HG03066 (cell line): ENCODE results near the gene PRKCD.

Experiments used
- ATAC-seq: cut with Tn5 transposase; IDR thresholded peaks from one replicate; pipeline ENCODE4 v1.9.1; 2021; ENCODE audit warnings: low read depth; ENCODE audit not compliant: unreplicated experiment

PRKCD gene

GRCh38 chr3:53187430-53187829, 26.4 kb downstream of the PRKCD start:
- no peak for ATAC-seq

GRCh38 chr3:53188136-53188685, 27.2 kb downstream of the PRKCD start:
- no peak for ATAC-seq

GRCh38 chr3:53188720-53189119, 27.7 kb downstream of the PRKCD start:
- ATAC-seq = no peak

- ATAC-seq = no peak
Observed at GRCh38 chr3:53189276-53189675, 28.3 kb downstream of the PRKCD start.

DNA sequence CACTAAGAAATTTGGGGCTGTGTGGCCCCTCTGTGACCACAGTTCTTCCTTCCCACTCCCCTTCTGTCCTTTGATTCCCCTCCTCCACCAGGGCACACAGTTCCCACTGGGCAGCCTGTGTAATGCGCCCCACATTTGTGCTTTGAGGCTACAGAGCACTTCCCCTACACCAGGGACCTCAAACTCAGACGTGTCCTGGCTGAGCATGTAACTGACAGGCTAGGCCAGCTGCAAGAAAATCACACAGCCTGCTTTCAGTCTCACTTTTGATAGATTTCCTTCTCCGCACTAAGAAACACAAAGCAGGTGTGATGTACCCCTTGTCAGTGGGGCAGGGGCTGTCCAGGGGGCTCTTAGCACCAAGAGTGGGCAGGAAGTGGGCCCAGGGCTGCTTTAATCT, 29.6 kb downstream of the PRKCD start:
- ATAC-seq = peak; percentile 58

DNA sequence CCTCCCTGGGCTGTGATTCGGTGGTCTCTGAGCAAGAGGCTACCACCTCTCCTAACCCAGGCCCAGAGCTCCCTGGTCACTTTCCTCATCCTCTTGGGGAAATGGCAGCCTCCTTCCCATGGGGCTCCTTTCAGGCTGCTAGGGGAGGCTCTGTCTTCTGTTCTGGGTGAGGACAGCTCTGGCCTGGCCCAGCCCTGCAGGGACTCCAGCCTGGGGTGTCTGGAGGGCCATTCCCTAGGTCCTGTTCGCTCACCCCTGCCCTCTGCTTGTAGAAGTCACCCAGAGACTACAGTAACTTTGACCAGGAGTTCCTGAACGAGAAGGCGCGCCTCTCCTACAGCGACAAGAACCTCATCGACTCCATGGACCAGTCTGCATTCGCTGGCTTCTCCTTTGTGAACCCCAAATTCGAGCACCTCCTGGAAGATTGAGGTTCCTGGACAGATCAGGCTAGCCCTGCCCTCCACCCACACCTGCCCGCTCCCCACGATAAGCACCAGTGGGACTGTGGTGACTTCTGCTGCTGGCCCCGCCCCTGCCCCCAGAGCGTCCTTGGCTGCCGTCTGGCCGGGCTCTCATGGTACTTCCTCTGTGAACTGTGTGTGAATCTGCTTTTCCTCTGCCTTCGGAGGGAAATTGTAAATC, 30.9 kb downstream of the PRKCD start:
- no peak for ATAC-seq

DNA sequence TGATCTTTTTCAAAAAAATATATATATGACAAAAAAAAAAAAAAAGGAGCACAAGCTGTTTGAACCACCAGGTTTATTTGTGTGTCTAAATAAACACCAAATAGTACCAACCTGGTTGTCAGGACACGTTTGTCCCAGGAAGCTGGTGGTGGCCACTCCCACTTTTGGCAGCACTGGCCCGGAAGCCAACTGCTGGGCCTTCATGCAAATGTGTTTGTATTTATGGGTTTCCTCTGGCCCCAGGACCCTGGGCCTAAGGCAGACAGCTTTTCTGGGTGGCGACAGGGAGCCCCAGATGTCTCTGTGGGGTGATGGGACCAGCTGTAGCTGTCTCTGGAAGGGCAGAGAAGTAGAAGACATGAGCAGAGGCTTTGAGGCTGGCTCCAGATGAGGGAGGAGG, 31.6 kb downstream of the PRKCD start:
- peak; percentile 46 for ATAC-seq

DNA sequence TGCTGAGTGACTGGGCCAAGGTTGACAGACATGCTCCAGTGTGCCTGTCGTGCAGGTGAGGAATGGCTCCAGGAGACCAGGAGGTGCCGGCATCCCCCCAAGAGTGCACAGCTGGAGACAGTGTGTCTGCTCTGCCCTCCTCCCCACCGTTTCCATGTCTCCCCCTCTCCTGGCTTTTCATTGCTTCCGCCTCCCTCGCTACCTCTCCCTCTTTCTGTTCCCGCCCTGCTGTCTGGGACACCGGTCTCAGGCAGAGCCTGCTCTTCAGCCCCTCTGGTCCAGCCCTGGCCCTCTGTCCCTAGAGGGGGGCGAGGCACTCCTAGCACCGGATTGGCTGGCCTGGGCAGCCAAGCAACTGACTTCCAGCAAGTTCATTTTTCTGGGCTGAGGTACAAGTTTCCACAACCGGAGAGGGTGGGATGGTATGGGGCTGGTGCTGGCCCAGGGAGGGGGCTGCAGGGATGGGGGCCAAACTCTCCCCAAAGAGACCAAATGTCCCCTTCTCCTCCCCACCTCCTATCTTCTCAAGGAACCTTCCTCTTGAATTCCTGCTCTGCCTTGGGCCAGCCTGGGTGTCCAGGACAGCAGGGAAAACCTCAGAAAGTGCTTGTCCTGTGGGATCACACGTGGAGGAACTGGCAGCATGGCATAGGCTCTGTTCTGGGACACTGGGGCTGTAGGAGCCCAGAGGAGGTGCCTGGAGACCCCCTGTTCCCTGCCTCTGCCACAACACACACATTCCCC, 32.6 kb downstream of the PRKCD start:
- no peak for ATAC-seq

DNA sequence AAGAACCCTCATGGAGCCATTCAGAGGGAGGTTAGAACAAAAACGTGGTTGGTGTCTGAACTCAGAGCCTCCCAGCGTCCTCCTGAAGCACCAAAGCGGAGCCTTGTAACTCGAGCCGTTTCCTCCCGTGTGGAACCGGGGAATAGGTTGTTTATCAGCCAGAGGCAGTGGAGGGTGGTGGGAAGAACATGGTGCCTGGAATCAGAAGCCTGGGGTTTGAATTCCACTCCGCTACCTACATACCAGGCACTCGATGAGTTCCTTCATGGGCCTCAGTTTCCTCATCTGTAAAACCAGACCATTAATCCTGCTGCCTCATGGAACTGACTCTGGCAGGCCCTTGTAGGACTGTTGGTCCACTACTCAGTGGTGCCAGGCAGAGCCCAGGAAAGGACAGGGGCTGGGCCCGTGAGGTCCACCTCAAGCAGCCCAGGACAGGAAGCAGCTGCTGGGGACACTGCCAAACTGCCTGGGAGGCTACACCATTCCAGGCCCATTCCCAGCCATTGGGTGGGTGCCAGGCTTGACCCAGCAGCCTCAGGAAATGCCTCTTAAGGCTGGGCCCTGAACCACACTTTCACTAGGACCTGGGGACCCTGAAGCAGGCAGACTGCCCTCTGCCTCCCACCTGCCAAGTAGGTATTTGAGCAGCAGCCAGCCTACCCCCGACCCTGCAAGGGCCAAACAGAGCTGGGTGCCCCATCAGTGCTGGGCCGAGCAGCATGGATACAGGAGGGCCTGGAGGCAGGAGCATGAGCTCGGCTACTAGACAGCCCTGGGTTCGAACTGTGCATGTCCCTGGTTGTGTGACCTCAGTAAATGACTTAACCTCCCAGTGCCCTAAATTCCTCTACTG, 33.4 kb downstream of the PRKCD start:
- ATAC-seq = no peak

- ATAC-seq = no peak
Observed at GRCh38 chr3:53195066-53195450, 34.0 kb downstream of the PRKCD start.

DNA sequence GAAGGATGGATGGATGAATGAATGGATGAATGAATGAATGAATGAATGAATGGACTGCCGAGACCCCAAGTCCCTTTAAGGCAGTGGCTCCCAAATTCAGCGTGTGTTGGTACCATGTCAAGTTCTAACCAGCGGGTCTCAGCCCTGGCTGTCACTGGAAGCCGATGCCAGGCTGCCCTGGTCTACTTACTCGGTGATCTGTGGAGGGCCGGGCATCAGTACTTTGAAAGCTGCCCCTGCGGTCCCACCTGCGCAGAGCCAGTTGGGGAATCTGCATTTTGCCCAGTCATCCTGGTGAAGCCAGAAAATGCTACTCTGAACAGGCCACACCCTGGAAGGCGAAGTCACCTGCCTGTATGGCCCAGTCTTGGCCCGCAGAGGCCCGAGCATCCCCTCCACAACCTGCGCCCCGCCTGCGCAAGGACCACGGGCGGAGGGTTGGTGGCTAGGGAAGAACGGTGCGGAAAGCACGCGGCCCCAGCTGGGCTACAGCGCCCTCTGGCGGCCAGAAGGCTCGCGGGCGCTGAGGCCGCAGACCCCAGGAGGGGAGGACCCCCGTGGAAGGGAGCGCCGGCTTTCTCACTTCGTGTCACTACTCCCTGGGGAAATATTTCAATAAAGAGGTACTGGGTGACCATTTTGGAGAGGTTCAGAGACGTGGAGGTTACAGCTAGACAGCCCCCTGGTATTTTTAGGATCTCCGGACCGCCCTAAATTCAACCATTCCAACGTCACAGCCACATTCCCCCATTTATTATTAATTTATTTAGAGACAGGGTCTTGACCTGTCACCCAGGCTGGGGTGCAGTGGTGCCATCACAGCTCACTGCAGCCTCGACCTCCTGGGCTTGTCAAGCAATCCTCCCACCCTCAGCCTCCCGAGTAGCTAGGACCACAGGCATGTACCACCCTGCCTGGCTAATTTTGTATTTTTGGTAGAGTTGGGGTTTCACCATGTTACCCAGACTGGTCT, 34.9 kb downstream of the PRKCD start:
- ATAC-seq = no peak

DNA sequence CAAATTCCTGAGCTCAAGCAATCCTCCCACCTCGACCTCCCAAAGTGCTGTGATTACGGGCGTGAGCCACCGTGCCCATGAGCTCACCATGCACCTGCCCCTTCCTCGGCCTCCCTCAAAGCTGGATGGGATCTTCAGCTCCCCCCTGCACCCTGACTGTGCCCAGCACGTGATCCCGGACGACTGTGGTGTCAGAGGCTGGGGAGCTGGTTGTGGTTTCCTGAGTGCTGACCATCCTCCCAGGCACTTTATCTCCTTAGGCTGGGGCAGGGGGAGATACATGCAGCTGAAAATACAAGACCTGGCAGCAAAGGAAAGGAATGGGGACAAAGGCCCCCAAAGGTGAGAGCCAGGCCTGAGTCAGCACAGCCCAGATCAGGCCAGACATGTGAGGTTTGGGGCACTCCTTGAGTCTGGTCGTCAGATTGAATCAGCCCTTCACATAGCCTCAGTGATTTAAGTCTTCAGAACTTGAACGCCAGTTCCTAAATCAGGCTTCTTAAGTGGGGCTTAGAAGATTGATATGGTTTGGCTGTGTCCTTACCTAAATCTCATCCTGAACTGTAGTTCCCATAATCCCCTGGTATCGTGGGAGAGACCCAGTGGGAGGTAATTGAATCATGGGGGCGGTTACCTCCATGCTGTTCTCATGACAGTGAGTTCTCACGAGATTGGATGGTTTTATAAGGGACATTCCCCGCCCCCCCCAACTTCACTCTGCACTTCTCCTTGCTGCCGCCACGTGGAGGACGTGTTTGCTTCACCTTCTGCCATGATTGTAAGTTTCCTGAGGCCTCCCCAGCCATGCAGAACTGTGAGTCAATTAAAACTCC, 35.8 kb downstream of the PRKCD start:
- ATAC-seq = no peak

DNA sequence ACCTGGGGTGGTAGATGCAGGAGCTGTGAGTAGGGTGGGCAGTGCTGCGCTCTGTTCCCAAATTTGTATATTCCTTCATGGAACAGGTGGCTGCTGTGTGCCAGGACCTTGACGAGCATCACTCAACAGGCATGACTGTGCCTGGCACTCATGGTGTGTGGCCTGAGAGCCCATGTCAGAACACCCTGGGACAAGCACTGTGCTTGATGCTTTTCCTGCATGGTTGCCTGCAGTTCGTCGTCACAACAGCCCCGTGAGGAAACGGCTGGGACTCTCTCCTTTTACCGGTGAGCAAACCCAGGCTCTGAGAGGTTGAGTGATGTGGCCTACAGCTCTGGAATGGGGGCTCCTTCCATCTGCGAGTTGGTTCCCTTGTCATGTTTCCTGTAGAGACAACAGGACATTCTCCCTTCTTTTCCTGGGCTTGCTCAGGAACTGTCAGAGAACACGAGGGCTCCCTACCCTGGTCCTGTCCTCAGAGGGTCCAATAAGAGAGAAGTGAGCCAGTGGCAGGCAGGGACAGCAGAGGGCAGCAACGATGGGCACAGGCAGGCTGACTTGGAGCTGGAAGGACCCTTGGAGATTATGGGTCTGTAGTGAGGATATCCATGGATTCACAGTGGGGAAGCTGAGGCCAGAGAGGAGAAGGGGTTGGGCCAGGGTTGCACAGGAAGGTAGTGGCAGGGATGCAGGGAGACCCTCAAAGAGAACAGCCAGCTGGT, 37.4 kb downstream of the PRKCD start:
- no peak for ATAC-seq

- no peak for ATAC-seq
Observed at GRCh38 chr3:53198996-53199395, 38.0 kb downstream of the PRKCD start.

DNA sequence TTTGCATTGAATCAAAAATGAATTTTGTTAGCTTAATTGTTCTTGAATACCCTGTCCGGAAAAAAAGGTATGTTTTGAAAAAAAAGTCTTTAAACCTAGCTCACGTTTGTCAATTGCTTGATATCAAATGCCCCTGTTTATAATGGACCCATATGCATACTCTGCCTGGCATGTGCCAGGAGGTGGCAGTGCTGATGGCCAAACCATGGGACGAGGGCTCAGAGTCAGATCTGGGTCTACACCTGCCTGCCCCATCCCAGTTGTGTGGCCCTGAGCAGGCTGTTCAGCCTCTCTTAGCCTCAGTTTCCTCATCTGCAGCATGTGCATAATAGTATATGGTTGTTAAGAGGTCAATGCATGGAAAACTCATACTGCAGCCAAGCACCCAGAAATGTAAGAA, 38.8 kb downstream of the PRKCD start:
- ATAC-seq = no peak

- ATAC-seq = no peak
Observed at GRCh38 chr3:53200501-53201498, 39.8 kb downstream of the PRKCD start.

GRCh38 chr3:53202331-53203015, 41.5 kb downstream of the PRKCD start:
- ATAC-seq = no peak
